GM12864 (cell line): ENCODE measurements around the gene SYNE1.
A peak's percentile ranks its signal among the peaks of the same experiment; 100 is the strongest.

Experiments used
- DNase-seq: peaks from one replicate; pipeline ENCODE4 v3.0.0-alpha.2; 2011; ENCODE audit warnings: low read depth
- H3K4me3 ChIP-seq: 2 replicates; pipeline ENCODE4 v1.5.1; 2011; ENCODE audit warnings: mild to moderate bottlenecking, low read depth, low read length, control low read depth
- TF ChIP-seq, protein P1 (sequence below): IDR thresholded peaks from 2 replicates; pipeline ENCODE4 v1.5.1; 2011; ENCODE audit warnings: low read depth, mild to moderate bottlenecking, moderate library complexity, low read length, control low read depth, inconsistent platforms; ENCODE audit errors: missing control alignments

The SYNE1 gene

DNA sequence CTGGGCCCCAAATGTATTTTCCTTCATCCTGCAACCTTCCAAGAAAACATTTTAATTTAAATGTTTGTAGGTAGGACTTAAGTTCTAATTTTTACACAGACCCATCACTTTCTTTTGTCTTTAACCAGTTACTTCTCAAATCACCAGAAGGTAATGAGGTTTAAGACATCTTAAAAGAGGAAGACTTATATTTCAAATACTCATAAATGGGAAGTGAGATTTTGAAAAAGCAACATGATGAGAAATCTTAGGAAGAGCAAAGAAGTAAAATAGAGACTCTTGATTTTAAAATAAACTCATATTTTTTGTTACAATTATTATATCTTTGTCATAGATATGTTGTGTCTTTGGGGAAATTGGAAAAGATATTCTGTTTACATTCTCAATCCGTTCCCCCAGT is 82.3 kb downstream of the SYNE1 start:
- H3K4me3 ChIP-seq, result no peak overlapping the region
- no peak for DNase-seq
- TF ChIP-seq, protein P1, sequence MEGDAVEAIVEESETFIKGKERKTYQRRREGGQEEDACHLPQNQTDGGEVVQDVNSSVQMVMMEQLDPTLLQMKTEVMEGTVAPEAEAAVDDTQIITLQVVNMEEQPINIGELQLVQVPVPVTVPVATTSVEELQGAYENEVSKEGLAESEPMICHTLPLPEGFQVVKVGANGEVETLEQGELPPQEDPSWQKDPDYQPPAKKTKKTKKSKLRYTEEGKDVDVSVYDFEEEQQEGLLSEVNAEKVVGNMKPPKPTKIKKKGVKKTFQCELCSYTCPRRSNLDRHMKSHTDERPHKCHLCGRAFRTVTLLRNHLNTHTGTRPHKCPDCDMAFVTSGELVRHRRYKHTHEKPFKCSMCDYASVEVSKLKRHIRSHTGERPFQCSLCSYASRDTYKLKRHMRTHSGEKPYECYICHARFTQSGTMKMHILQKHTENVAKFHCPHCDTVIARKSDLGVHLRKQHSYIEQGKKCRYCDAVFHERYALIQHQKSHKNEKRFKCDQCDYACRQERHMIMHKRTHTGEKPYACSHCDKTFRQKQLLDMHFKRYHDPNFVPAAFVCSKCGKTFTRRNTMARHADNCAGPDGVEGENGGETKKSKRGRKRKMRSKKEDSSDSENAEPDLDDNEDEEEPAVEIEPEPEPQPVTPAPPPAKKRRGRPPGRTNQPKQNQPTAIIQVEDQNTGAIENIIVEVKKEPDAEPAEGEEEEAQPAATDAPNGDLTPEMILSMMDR, result no peak

DNA sequence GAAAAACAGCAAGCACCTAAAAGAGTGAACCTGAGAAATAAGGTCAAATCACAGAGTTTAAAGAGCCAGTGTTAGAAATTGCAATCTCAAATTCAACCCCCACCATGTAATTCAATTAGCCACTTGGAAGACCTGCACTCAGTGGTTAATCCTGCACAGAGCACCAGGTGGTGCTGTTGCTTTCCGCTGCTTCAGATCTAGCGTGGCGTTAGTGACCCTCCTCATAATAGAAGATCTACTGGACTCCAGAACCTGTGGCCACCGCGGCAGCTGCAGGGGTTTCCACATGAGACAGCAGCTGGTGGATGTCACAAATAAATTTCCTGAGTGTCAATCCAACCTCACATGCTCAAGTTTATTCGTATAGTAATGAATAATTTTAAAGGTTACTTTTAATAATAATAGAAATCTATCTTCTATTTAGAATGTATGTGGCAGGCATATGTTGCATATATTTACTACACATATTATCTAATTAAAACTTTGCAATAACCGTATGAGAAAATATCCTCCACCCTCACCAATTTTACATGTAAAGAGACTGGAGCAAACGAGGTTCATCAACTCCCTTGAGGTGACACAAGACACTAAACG is 84.4 kb downstream of the SYNE1 start:
- TF ChIP-seq, protein P1, result peak; percentile 82
- peak; percentile 13 for DNase-seq
- H3K4me3 ChIP-seq, result no peak overlapping the region

DNA sequence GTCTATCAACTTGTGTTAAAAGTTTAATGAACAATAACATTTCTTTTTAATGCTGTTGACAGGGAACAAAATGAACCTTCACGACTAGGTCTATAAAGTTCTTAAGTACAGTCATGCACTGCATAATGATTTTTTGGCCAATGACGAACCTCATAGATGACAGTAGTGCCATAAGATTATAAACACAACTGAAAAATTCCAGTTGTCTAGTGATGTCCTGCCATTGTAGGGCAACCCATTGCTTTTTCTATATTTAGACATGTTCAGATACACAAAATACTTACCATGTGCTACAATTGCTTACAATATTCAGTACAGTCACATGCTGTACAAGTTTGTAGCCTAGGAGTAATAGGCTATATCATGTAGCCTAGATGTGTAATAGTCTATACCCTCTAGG is 93.6 kb downstream of the SYNE1 start:
- no peak for DNase-seq
- TF ChIP-seq, protein P1, result no peak
- H3K4me3 ChIP-seq, result no peak overlapping the region

- TF ChIP-seq, protein P1, result no peak
- DNase-seq, result no peak
- no peak overlapping the region for H3K4me3 ChIP-seq
Observed at GRCh38 chr6:152540381-152540780, 96.8 kb downstream of the SYNE1 start.

- no peak for DNase-seq
- no peak overlapping the region for H3K4me3 ChIP-seq
- TF ChIP-seq, protein P1, result no peak
Observed at GRCh38 chr6:152534541-152534940, 102.6 kb downstream of the SYNE1 start.

- no peak overlapping the region for H3K4me3 ChIP-seq
- TF ChIP-seq, protein P1, result no peak
- no peak for DNase-seq
Observed at GRCh38 chr6:152532556-152533422, 104.4 kb downstream of the SYNE1 start.

- no peak overlapping the region for H3K4me3 ChIP-seq
- TF ChIP-seq, protein P1, result no peak
- no peak for DNase-seq
Observed at GRCh38 chr6:152531659-152532058, 105.5 kb downstream of the SYNE1 start.
